Lung (tissue), 12 donors: Measurements from ENCODE around the gene AAMP. TPM values are rescaled to one million over a fixed set of nuclear protein-coding genes. Genes with fewer than 3 reads are reported as not detected.

Experiments
- ATAC-seq: fragments of 200-7000 bp; cut with Tn5 transposase; one replicate; pipeline ENCODE4 v1.9.1; 2020; ENCODE audit warnings: moderate number of reproducible peaks; ENCODE audit not compliant: insufficient read depth, low FRiP score
- DNase-seq, 3 donors: peaks; one replicate each; pipeline ENCODE4 v3.0.0-alpha.2; 2013 to 2017
- H3K27ac ChIP-seq, 2 donors: one replicate each; pipeline ENCODE4 v1.5.1; 2013; ENCODE audit warnings: mild to moderate bottlenecking in 2 of 2, moderate library complexity in 2 of 2, control low read depth in 1 of 2, inconsistent platforms in 1 of 2, low read depth in 1 of 2, low read length in 1 of 2
- H3K27me3 ChIP-seq, 3 donors: one replicate each; pipeline ENCODE4 v1.5.1; 2013; ENCODE audit warnings: low read length in 2 of 3; ENCODE audit not compliant: control insufficient read depth in 3 of 3, insufficient read depth in 3 of 3
- H3K36me3 ChIP-seq, 4 donors: one replicate each; pipeline ENCODE4 v1.5.1; 2013; ENCODE audit warnings: low read length in 4 of 4, mild to moderate bottlenecking in 1 of 4, moderate library complexity in 1 of 4; ENCODE audit not compliant: control insufficient read depth in 4 of 4, insufficient read depth in 4 of 4
- H3K4me1 ChIP-seq, 5 donors: one replicate each; pipeline ENCODE4 v1.5.1; 2013; ENCODE audit warnings: low read length in 5 of 5, mild to moderate bottlenecking in 2 of 5, moderate library complexity in 1 of 5; ENCODE audit not compliant: control insufficient read depth in 5 of 5, insufficient read depth in 5 of 5
- H3K4me3 ChIP-seq: one replicate; pipeline ENCODE4 v1.5.1; 2013; ENCODE audit warnings: mild to moderate bottlenecking, control low read depth, moderate library complexity
- H3K9ac ChIP-seq, 2 donors: one replicate each; pipeline ENCODE4 v1.5.1; 2013; ENCODE audit warnings: low read length in 2 of 2, control low read depth in 1 of 2; ENCODE audit not compliant: insufficient read depth in 1 of 2
- H3K9me3 ChIP-seq, 4 donors: one replicate each; pipeline ENCODE4 v1.5.1; 2013; ENCODE audit warnings: low read length in 3 of 4, mild to moderate bottlenecking in 1 of 4, moderate library complexity in 1 of 4; ENCODE audit not compliant: control insufficient read depth in 4 of 4, insufficient read depth in 3 of 4
- CTCF ChIP-seq: IDR thresholded peaks from 2 replicates; pipeline ENCODE4 v1.5.1; 2012; ENCODE audit warnings: mild to moderate bottlenecking; ENCODE audit errors: control extremely low read depth, extremely low read depth
- WGBS, 2 donors: extraction: QIAGEN DNeasy Blood & Tissue Kit; methylation state at CpG; one replicate each; pipeline ENCODE4 v1.1.7; 2013; 5-methylcytosine and 5-hydroxymethylcytosine counted together
- polyA plus RNA-seq, 2 donors: library from polyadenylated mRNA; stranded (reverse); fragments of 200-250 nt; gene quantifications; one replicate each; pipeline ENCODE4 v1.2.1, GENCODE V29; 2013
- total RNA-seq, 2 donors: library from RNA; depleted of rRNA in 1 of 2; stranded (reverse); fragments of >200 nt in 1 of 2; gene quantifications; one replicate each; pipeline ENCODE4 v1.2.1, GENCODE V29; 2014 to 2021
- donor health status: control.
- donor health status: control.
- donor health status: Bipolar disorder and iron deficiency.
- donor health status: healthy.
- donor health status: DM: yes; HTN: yes; CAD: no.

AAMP gene
- total and polyA plus RNA-seq, 4 donors = 62.0 to 193 (median 78.5) TPM

- H3K27ac ChIP-seq = peak within 1 kb of the TSS; percentile 95 to 97
- ATAC-seq = peak; percentile 92
- no peaks in the 10 kb centered on the region for H3K9me3 ChIP-seq
- DNase-seq = peak; percentile 81 to 85 (median 85)
- 4 to 6% methylated on average over 58 to 63 of the region's 63 CpGs for WGBS, 2 donors
- peak; percentile 53 for TF ChIP-seq CTCF
- peaks cover 16 to 56% (median 27%) of the 10 kb centered on the region in 5 donors for H3K4me1 ChIP-seq
- no peaks in the 10 kb centered on the region for H3K27me3 ChIP-seq
- peaks cover 0 to 2% (median 0%) of the 10 kb centered on the region in 4 donors for H3K36me3 ChIP-seq
- H3K4me3 ChIP-seq = peak within 1 kb of the TSS; percentile 76
- peak within 1 kb of the TSS; percentile 74 to 75 for H3K9ac ChIP-seq
Observed at GRCh38 chr2:218292048-218293014, 22.4 kb upstream of the AAMP start, which contains the start of gene TMBIM1. Gene TMBIM1, minus strand, starts transcription at chr2:218292503. Its CDS starts 10,362 bp downstream, at chr2:218282141.

- Histone ChIP-seq H3K4me1 (peaks cover 16 to 64% (median 27%) of the 10 kb centered on the region in 5 donors), H3K9ac (peak overlapping the region; percentile 74 to 75), H3K27ac (peak overlapping the region; percentile 95 to 97), H3K27me3 (no peaks in the 10 kb centered on the region), H3K9me3 (no peaks in the 10 kb centered on the region), H3K36me3 (peaks cover 0 to 2% (median 0%) of the 10 kb centered on the region in 4 donors), H3K4me3 (peak overlapping the region; percentile 76)
- ATAC-seq = no peak
- 20 to 21% methylated on average over 12 of the region's 12 CpGs for WGBS, 2 donors
- no peak for DNase-seq
- TF ChIP-seq CTCF = no peak
Observed at GRCh38 chr2:218291318-218292047, 21.5 kb upstream of the AAMP start.

GRCh38 chr2:218290316-218291261, 20.7 kb upstream of the AAMP start:
- no peak for DNase-seq
- Histone ChIP-seq H3K36me3 (peaks cover 0 to 2% (median under 1%) of the 10 kb centered on the region in 4 donors), H3K4me1 (peaks cover 16 to 70% (median 29%) of the 10 kb centered on the region in 5 donors), H3K27ac (peak overlapping the region; percentile 95 to 97), H3K4me3 (peak overlapping the region; percentile 76), H3K9ac (peak overlapping the region in 1 of 2 donors; percentile 75), H3K9me3 (no peaks in the 10 kb centered on the region), H3K27me3 (no peaks in the 10 kb centered on the region)
- ATAC-seq = no peak
- WGBS, 2 donors = 25% methylated on average over 12 of the region's 12 CpGs
- TF ChIP-seq CTCF = no peak
